ENCODE data around the gene PLA2G12A. TPM values are rescaled to one million over a fixed set of nuclear protein-coding genes. Genes with fewer than 3 reads are reported as not detected.

The PLA2G12A gene
- total RNA-seq, 1 experiment from 2014 or later, result 37.9 TPM

DNA sequence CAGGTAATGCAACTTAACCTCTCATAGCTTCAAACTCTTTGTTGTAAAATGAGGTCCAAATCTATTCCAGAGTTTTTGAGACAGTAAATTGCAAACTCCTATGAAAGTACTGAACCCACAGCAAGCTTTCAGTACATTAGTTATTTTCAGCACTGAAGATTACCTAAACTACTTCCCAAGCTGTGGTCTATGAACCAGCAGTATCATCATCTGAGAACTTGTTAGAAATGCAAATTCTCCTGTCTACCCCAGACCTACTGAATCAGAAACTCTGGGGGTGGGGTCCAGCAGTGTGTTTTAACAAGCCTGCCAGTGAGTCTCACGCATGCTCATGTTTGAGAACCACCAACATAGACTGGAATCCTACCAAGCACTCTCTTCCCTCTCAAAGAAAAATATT is 20.9 kb downstream of the PLA2G12A start:
- POLR2A ChIA-PET, result no interaction called here

More for the DNA sequence above, 20.9 kb downstream of the PLA2G12A start:
- Histone ChIP-seq H3K27ac (ENCODE audit: low read depth, low read length) (no peak overlapping the region), H3K9ac (ENCODE audit: low read length) (no peak overlapping the region), H3K36me3 (ENCODE audit: control insufficient read depth in 1 of 2, insufficient read depth in 2 of 2, low read length in 2 of 2) (peaks cover 8 to 9% of the 10 kb centered on the region in 2 experiments), H3K27me3 (ENCODE audit: insufficient read depth, low read length) (no peaks in the 10 kb centered on the region), H3K4me3 (replicated peaks in 1 of 2; ENCODE audit: low read depth in 1 of 2, low read length in 2 of 2) (no peak overlapping the region), H3K4me1 (ENCODE audit: control insufficient read depth in 1 of 2, insufficient read depth in 2 of 2, low read length in 2 of 2) (peaks cover 3 to 6% of the 10 kb centered on the region in 2 experiments; a peak in 3 of 4 replicates), H3K9me3 (ENCODE audit: control insufficient read depth in 1 of 2, insufficient read depth in 1 of 2, low read depth in 1 of 2, low read length in 2 of 2) (no peaks in the 10 kb centered on the region), H3K9me2 (ENCODE audit: insufficient read depth) (no peaks in the 10 kb centered on the region), H2AFZ (ENCODE audit: low read depth, low read length, poor library complexity, severe bottlenecking) (no peak overlapping the region), H3K4me2 (ENCODE audit: low read length) (no peak overlapping the region), H4K20me1 (ENCODE audit: insufficient read depth) (no peaks in the 10 kb centered on the region), H3K79me2 (ENCODE audit: insufficient read depth, low read length) (no peaks in the 10 kb centered on the region)
- CTCF ChIA-PET, result no interaction called here
- DNase-seq (ENCODE audit: low read depth, low spot score) (no peak), ATAC-seq (no peak)
- intact Hi-C loops (cut with micrococcal nuclease), result loop anchor here (10.0 kb wide), 1 partner anchor 284 kb away; no protein-coding TSS in a partner anchor
- RAD21 ChIA-PET (ENCODE audit: low non-redundant PET in 1 of 2, low total read pairs in 2 of 2, uncharacterized antibody in 2 of 2, unreplicated experiment in 2 of 2), result no interaction called here
- TF ChIP-seq ELF1 (IDR thresholded peaks at IDR 0.05; ENCODE audit: borderline replicate concordance, low read depth), result no peak
- no peak for TF ChIP-seq JUND (IDR thresholded peaks at IDR 0.05)
- TF ChIP-seq, protein P1, sequence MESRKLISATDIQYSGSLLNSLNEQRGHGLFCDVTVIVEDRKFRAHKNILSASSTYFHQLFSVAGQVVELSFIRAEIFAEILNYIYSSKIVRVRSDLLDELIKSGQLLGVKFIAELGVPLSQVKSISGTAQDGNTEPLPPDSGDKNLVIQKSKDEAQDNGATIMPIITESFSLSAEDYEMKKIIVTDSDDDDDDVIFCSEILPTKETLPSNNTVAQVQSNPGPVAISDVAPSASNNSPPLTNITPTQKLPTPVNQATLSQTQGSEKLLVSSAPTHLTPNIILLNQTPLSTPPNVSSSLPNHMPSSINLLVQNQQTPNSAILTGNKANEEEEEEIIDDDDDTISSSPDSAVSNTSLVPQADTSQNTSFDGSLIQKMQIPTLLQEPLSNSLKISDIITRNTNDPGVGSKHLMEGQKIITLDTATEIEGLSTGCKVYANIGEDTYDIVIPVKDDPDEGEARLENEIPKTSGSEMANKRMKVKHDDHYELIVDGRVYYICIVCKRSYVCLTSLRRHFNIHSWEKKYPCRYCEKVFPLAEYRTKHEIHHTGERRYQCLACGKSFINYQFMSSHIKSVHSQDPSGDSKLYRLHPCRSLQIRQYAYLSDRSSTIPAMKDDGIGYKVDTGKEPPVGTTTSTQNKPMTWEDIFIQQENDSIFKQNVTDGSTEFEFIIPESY (IDR thresholded peaks at IDR 0.05; ENCODE audit: extremely low read depth, insufficient replicate concordance, low read length), result no peak
- no peak for TF ChIP-seq EGR1 (IDR thresholded peaks at IDR 0.05; ENCODE audit: low read depth)
- TF ChIP-seq RAD21 (IDR thresholded peaks at IDR 0.05; ENCODE audit: low read depth), result no peak
- TF ChIP-seq, protein P2, sequence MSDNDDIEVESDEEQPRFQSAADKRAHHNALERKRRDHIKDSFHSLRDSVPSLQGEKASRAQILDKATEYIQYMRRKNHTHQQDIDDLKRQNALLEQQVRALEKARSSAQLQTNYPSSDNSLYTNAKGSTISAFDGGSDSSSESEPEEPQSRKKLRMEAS (IDR thresholded peaks at IDR 0.05), result no peak
- TF ChIP-seq, protein P3, sequence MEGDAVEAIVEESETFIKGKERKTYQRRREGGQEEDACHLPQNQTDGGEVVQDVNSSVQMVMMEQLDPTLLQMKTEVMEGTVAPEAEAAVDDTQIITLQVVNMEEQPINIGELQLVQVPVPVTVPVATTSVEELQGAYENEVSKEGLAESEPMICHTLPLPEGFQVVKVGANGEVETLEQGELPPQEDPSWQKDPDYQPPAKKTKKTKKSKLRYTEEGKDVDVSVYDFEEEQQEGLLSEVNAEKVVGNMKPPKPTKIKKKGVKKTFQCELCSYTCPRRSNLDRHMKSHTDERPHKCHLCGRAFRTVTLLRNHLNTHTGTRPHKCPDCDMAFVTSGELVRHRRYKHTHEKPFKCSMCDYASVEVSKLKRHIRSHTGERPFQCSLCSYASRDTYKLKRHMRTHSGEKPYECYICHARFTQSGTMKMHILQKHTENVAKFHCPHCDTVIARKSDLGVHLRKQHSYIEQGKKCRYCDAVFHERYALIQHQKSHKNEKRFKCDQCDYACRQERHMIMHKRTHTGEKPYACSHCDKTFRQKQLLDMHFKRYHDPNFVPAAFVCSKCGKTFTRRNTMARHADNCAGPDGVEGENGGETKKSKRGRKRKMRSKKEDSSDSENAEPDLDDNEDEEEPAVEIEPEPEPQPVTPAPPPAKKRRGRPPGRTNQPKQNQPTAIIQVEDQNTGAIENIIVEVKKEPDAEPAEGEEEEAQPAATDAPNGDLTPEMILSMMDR (IDR thresholded peaks at IDR 0.05 in 2 of 3, conservative IDR thresholded peaks at IDR 0.05 in 1 of 3; ENCODE audit: borderline replicate concordance in 1 of 3, insufficient read depth in 1 of 3, low read depth in 2 of 3, low read length in 2 of 3), result no peak
- no peak for TF ChIP-seq ZFX (IDR thresholded peaks at IDR 0.05)
- no peak for TF ChIP-seq CBX3 (IDR thresholded peaks at IDR 0.05; ENCODE audit: low read depth)
- TF ChIP-seq YY1 (IDR thresholded peaks at IDR 0.05; ENCODE audit: extremely low read depth, insufficient replicate concordance, low read depth, low read length), result no peak
- TF ChIP-seq POLR2A (IDR thresholded peaks at IDR 0.05; ENCODE audit: borderline replicate concordance, extremely low read depth, insufficient read depth, insufficient read length), result no peak
- TF ChIP-seq SRF (IDR thresholded peaks at IDR 0.05; ENCODE audit: low read depth), result no peak
- no peak for TF ChIP-seq SP1 (IDR thresholded peaks at IDR 0.05; ENCODE audit: low read depth)
- TF ChIP-seq FOSL1 (IDR thresholded peaks at IDR 0.05; ENCODE audit: low read depth), result no peak
- TF ChIP-seq POLR2AphosphoS5 (IDR thresholded peaks at IDR 0.05; ENCODE audit: low read depth, low read length), result no peak
- TF ChIP-seq TCF7L2 (IDR thresholded peaks at IDR 0.05; ENCODE audit: borderline replicate concordance, extremely low read depth, insufficient read depth, insufficient read length), result no peak
- no TSS peak for BruUV-seq (replicated peaks)

All from HCT116 (cell line).